GM23338 (cell line): ENCODE data around the gene WIPF3. TPM values are rescaled to one million over a fixed set of nuclear protein-coding genes. Genes with fewer than 3 reads are reported as not detected.

Source experiments
- ATAC-seq: fragments of 200-7000 bp; cut with Tn5 transposase; 3 replicates; pipeline ENCODE4 v1.9.1; 2020
- DNase-seq: peaks from one replicate; pipeline ENCODE4 v3.0.0-alpha.2; 2015; ENCODE audit warnings: low spot score
- H2AFZ ChIP-seq: fragments of 200-600 bp; sonication (generic); 2 replicates; pipeline ENCODE4 v1.8.0; 2016; ENCODE audit warnings: antibody characterized with exemption, mild to moderate bottlenecking, moderate library complexity
- H3F3A ChIP-seq: fragments of 200-600 bp; sonication (generic); replicated peaks from 2 replicates; pipeline ENCODE4 v1.8.0; 2017; ENCODE audit warnings: antibody characterized with exemption, mixed run types, low read depth
- H3K27ac ChIP-seq: fragments of 200-600 bp; sonication (generic); 2 replicates; pipeline ENCODE4 v1.6.1; 2016; ENCODE audit warnings: low read depth
- H3K27me3 ChIP-seq: fragments of 200-600 bp; sonication (generic); 2 replicates; pipeline ENCODE4 v1.8.0; 2016; ENCODE audit warnings: mild to moderate bottlenecking, mixed run types, moderate library complexity; ENCODE audit not compliant: insufficient read depth
- H3K36me3 ChIP-seq: fragments of 200-600 bp; sonication (generic); 2 replicates; pipeline ENCODE4 v1.8.0; 2016; ENCODE audit warnings: mild to moderate bottlenecking; ENCODE audit not compliant: insufficient read depth
- H3K4me1 ChIP-seq: fragments of 200-600 bp; sonication (generic); 2 replicates; pipeline ENCODE4 v1.8.0; 2016; ENCODE audit warnings: mild to moderate bottlenecking, moderate library complexity; ENCODE audit not compliant: insufficient read depth
- H3K4me2 ChIP-seq: fragments of 200-600 bp; sonication (generic); 2 replicates; pipeline ENCODE4 v1.7.1; 2017; ENCODE audit warnings: mixed run types
- H3K4me3 ChIP-seq: fragments of 200-600 bp; sonication (generic); 2 replicates; pipeline ENCODE4 v1.6.1; 2016; ENCODE audit warnings: mixed run types
- H3K79me2 ChIP-seq: fragments of 200-600 bp; sonication (generic); replicated peaks from 2 replicates; pipeline ENCODE4 v1.8.0; 2017; ENCODE audit warnings: mild to moderate bottlenecking; ENCODE audit not compliant: insufficient read depth
- H3K9me2 ChIP-seq: fragments of 200-600 bp; sonication (generic); 2 replicates; pipeline ENCODE4 v1.8.0; 2017; ENCODE audit not compliant: insufficient read depth
- H4K20me1 ChIP-seq: fragments of 200-600 bp; sonication (generic); replicated peaks from 2 replicates; pipeline ENCODE4 v1.8.0; 2017; ENCODE audit warnings: mild to moderate bottlenecking; ENCODE audit not compliant: insufficient read depth
- H3K27ac Mint-ChIP-seq: 2 replicates; pipeline ENCODE4 v1.8.0; 2020; ENCODE audit warnings: inconsistent platforms, mild to moderate bottlenecking, moderate library complexity, mixed read lengths
- H3K27me3 Mint-ChIP-seq: 3 replicates; pipeline ENCODE4 v1.8.0; 2022; ENCODE audit warnings: low read depth, mild to moderate bottlenecking, moderate library complexity, mixed read lengths, inconsistent platforms; ENCODE audit not compliant: insufficient read depth, poor library complexity
- H3K36me3 Mint-ChIP-seq: 3 replicates; pipeline ENCODE4 v1.8.0; 2021; ENCODE audit warnings: low read depth, mild to moderate bottlenecking, inconsistent platforms, moderate library complexity, mixed read lengths
- H3K4me1 Mint-ChIP-seq: 3 replicates; pipeline ENCODE4 v1.8.0; 2020; ENCODE audit warnings: mild to moderate bottlenecking, inconsistent platforms, mixed read lengths
- H3K4me3 Mint-ChIP-seq: 3 replicates; pipeline ENCODE4 v1.8.0; 2021; ENCODE audit warnings: moderate library complexity, mild to moderate bottlenecking, inconsistent platforms, mixed read lengths
- H3K9me3 Mint-ChIP-seq: 3 replicates; pipeline ENCODE4 v1.8.0; 2020; ENCODE audit warnings: moderate library complexity, mild to moderate bottlenecking, inconsistent platforms, mixed read lengths
- CREB1 ChIP-seq: fragments of 250-450 bp; sonication (Bioruptor Pico); IDR thresholded peaks from 2 replicates; pipeline ENCODE4 v1.5.0; 2020; ENCODE audit warnings: low read depth, mild to moderate bottlenecking, moderate library complexity
- ETS1 ChIP-seq: IDR thresholded peaks from 2 replicates; pipeline ENCODE4 v1.6.1; 2016; ENCODE audit warnings: antibody characterized with exemption
- EZH2 ChIP-seq: fragments of 200-600 bp; sonication (generic); IDR thresholded peaks from one replicate; pipeline ENCODE4 v1.8.0; 2017; ENCODE audit warnings: antibody characterized with exemption, mild to moderate bottlenecking, low read depth; ENCODE audit not compliant: unreplicated experiment
- EZH2phosphoT487 ChIP-seq: fragments of 200-600 bp; sonication (generic); IDR thresholded peaks from one replicate; pipeline ENCODE4 v1.8.1; 2018; ENCODE audit warnings: antibody characterized with exemption; ENCODE audit not compliant: unreplicated experiment
- JUNB ChIP-seq: IDR thresholded peaks from one replicate; pipeline ENCODE4 v1.6.1; 2016; ENCODE audit warnings: antibody characterized with exemption; ENCODE audit not compliant: unreplicated experiment
- NANOG ChIP-seq: IDR thresholded peaks from 2 replicates; pipeline ENCODE4 v1.6.1; 2016; ENCODE audit warnings: antibody characterized with exemption, borderline replicate concordance
- POLR2AphosphoS5 ChIP-seq: IDR thresholded peaks from 2 replicates; pipeline ENCODE4 v1.6.1; 2016; ENCODE audit warnings: antibody characterized with exemption, low read depth
- STAT1 ChIP-seq: IDR thresholded peaks from one replicate; pipeline ENCODE4 v1.6.1; 2016; ENCODE audit warnings: antibody characterized with exemption; ENCODE audit not compliant: unreplicated experiment
- ZNF114 ChIP-seq: fragments of 250-450 bp; sonication (Bioruptor Pico); IDR thresholded peaks from 2 replicates; pipeline ENCODE4 v1.5.0; 2020; ENCODE audit warnings: mild to moderate bottlenecking, moderate library complexity
- ZNF331 ChIP-seq: fragments of 250-450 bp; sonication (Bioruptor Pico); IDR thresholded peaks from 2 replicates; pipeline ENCODE4 v1.5.0; 2020; ENCODE audit warnings: low read depth, mild to moderate bottlenecking, moderate library complexity
- ZNF462 ChIP-seq: fragments of 250-450 bp; sonication (Bioruptor Pico); IDR thresholded peaks from 2 replicates; pipeline ENCODE4 v1.5.0; 2020; ENCODE audit warnings: mild to moderate bottlenecking, moderate library complexity
- polyA plus RNA-seq: library from polyadenylated mRNA; unstranded; fragments of >200 nt; fragmentation: Nextera tagmentation; extraction: Ambion mirVana; gene quantifications from 2 replicates; pipeline ENCODE4 v1.2.1, GENCODE V29; 2016
- total RNA-seq: library from RNA; depleted of rRNA; stranded (reverse); fragments of >200 nt; shearing (Covaris generic); gene quantifications from 2 replicates; pipeline ENCODE4 v1.2.3, GENCODE V29; 2014
- TF ChIP-seq, protein P1 (sequence below), 2 experiments: fragments of 200-600 bp in 1 of 2; sonication (generic) in 1 of 2; conservative IDR thresholded peaks; 2 replicates each; pipeline versions ENCODE4 v1.5.1 to v1.6.1; 2016 to 2017; ENCODE audit warnings: antibody characterized with exemption in 2 of 2, low read depth in 2 of 2, mild to moderate bottlenecking in 2 of 2, moderate library complexity in 1 of 2
- TF ChIP-seq, protein P2 (sequence below): IDR thresholded peaks from one replicate; pipeline ENCODE4 v1.6.1; 2018; ENCODE audit warnings: antibody characterized with exemption; ENCODE audit not compliant: unreplicated experiment

WIPF3 gene
- total and polyA plus RNA-seq, 2 experiments from 2014 or later = 5.7 to 11.4 TPM

GRCh38 chr7:29866490-29866930, 60.2 kb downstream of the WIPF3 start:
- DNase-seq = no peak
- H3K9me3 Mint-ChIP-seq = no peaks in the 10 kb centered on the region
- Histone ChIP-seq H3F3A (no peaks in the 10 kb centered on the region), H4K20me1 (no peaks in the 10 kb centered on the region), H3K9me2 (no peaks in the 10 kb centered on the region), H3K4me2 (no peak overlapping the region), H3K4me3 (no peak overlapping the region), H3K79me2 (no peaks in the 10 kb centered on the region), H3K27ac (no peak overlapping the region), H3K27me3 (no peaks in the 10 kb centered on the region), H3K4me1 (0 out of 2 replicates have a peak, but pooled peaks cover 8% of the 10 kb centered on the region), H3K36me3 (no peaks in the 10 kb centered on the region), H2AFZ (no peak overlapping the region)
- no peaks in the 10 kb centered on the region for H3K36me3 Mint-ChIP-seq
- H3K27me3 Mint-ChIP-seq = peaks cover 3% of the 10 kb centered on the region
- peaks cover 3% of the 10 kb centered on the region; the same call in 1 of the 3 replicates for H3K4me1 Mint-ChIP-seq
- H3K27ac Mint-ChIP-seq = no peak overlapping the region
- no peak overlapping the region for H3K4me3 Mint-ChIP-seq
- TF ChIP-seq EZH2 (no peak), NANOG (no peak), EZH2phosphoT487 (no peak), JUNB (no peak), ZNF462 (CRISPR knock-in tag) (no peak), ZNF114 (CRISPR knock-in tag) (no peak), CREB1 (CRISPR knock-in tag) (no peak), ZNF331 (no peak), POLR2AphosphoS5 (no peak), STAT1 (no peak), ETS1 (no peak)
- TF ChIP-seq, protein P1, sequence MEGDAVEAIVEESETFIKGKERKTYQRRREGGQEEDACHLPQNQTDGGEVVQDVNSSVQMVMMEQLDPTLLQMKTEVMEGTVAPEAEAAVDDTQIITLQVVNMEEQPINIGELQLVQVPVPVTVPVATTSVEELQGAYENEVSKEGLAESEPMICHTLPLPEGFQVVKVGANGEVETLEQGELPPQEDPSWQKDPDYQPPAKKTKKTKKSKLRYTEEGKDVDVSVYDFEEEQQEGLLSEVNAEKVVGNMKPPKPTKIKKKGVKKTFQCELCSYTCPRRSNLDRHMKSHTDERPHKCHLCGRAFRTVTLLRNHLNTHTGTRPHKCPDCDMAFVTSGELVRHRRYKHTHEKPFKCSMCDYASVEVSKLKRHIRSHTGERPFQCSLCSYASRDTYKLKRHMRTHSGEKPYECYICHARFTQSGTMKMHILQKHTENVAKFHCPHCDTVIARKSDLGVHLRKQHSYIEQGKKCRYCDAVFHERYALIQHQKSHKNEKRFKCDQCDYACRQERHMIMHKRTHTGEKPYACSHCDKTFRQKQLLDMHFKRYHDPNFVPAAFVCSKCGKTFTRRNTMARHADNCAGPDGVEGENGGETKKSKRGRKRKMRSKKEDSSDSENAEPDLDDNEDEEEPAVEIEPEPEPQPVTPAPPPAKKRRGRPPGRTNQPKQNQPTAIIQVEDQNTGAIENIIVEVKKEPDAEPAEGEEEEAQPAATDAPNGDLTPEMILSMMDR (conservative IDR thresholded peaks at IDR 0.05; ENCODE audit: low read depth in 2 of 2) = no peak
- TF ChIP-seq, protein P2, sequence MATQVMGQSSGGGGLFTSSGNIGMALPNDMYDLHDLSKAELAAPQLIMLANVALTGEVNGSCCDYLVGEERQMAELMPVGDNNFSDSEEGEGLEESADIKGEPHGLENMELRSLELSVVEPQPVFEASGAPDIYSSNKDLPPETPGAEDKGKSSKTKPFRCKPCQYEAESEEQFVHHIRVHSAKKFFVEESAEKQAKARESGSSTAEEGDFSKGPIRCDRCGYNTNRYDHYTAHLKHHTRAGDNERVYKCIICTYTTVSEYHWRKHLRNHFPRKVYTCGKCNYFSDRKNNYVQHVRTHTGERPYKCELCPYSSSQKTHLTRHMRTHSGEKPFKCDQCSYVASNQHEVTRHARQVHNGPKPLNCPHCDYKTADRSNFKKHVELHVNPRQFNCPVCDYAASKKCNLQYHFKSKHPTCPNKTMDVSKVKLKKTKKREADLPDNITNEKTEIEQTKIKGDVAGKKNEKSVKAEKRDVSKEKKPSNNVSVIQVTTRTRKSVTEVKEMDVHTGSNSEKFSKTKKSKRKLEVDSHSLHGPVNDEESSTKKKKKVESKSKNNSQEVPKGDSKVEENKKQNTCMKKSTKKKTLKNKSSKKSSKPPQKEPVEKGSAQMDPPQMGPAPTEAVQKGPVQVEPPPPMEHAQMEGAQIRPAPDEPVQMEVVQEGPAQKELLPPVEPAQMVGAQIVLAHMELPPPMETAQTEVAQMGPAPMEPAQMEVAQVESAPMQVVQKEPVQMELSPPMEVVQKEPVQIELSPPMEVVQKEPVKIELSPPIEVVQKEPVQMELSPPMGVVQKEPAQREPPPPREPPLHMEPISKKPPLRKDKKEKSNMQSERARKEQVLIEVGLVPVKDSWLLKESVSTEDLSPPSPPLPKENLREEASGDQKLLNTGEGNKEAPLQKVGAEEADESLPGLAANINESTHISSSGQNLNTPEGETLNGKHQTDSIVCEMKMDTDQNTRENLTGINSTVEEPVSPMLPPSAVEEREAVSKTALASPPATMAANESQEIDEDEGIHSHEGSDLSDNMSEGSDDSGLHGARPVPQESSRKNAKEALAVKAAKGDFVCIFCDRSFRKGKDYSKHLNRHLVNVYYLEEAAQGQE = no peak
- ATAC-seq = no peak; the same call in 2 of the 3 replicates
